Heart right ventricle (tissue), 16 donors: ENCODE data around the gene TYSND1. TPM values are rescaled to one million over a fixed set of nuclear protein-coding genes. Genes with fewer than 3 reads are reported as not detected.
"Not testable (repeated sequence)": the region's sequence is repeated elsewhere in the genome, so short reads cannot be mapped to it uniquely, and the experiment has no call there.

ENCODE experiments used
- ATAC-seq, 8 donors: fragments of 200-7000 bp; cut with Tn5 transposase; one replicate each; pipeline ENCODE4 v1.9.1; 2020; ENCODE audit warnings: mild to moderate bottlenecking in 8 of 8, moderate library complexity in 8 of 8, moderate number of reproducible peaks in 1 of 8
- DNase-seq, 2 donors: peaks; one replicate each; pipeline ENCODE4 v3.0.0-alpha.2; 2020
- H3K27ac ChIP-seq, 10 donors: fragments of 200-600 bp; sonication (generic) in 2 of 10; one replicate each; pipeline versions ENCODE4 v1.5.0 to v1.8.0; 2020 to 2022; ENCODE audit warnings: mild to moderate bottlenecking in 3 of 10
- H3K27me3 ChIP-seq, 7 donors: fragments of 200-600 bp; one replicate each; pipeline ENCODE4 v1.8.0; 2021 to 2022; ENCODE audit warnings: mild to moderate bottlenecking in 2 of 7
- H3K36me3 ChIP-seq, 9 donors: fragments of 200-600 bp; sonication (generic) in 1 of 9; one replicate each; pipeline versions ENCODE4 v1.5.0 to v1.8.0; 2020 to 2022; ENCODE audit warnings: mild to moderate bottlenecking in 2 of 9
- H3K4me1 ChIP-seq, 9 donors: fragments of 200-600 bp; sonication (generic) in 1 of 9; one replicate each; pipeline versions ENCODE4 v1.5.0 to v1.8.0; 2020 to 2022; ENCODE audit warnings: mild to moderate bottlenecking in 4 of 9
- H3K4me3 ChIP-seq, 10 donors: fragments of 200-600 bp; sonication (generic) in 2 of 10; one replicate each; pipeline versions ENCODE4 v1.5.0 to v1.8.0; 2020 to 2022; ENCODE audit warnings: mild to moderate bottlenecking in 7 of 10, moderate library complexity in 2 of 10
- H3K9me3 ChIP-seq, 11 donors: fragments of 200-600 bp in 10 of 11; sonication (generic) in 2 of 11; one replicate each; pipeline versions ENCODE4 v1.5.0 to v1.8.0; 2013 to 2022; ENCODE audit warnings: mild to moderate bottlenecking in 2 of 11, control low read depth in 1 of 11, moderate library complexity in 1 of 11
- CTCF ChIP-seq, 9 donors: fragments of 200-600 bp; sonication (generic) in 2 of 9; IDR thresholded peaks; one replicate each; pipeline versions ENCODE4 v1.5.0 to v1.8.0; 2021 to 2022; ENCODE audit warnings: antibody characterized with exemption in 9 of 9, mild to moderate bottlenecking in 5 of 9, moderate library complexity in 1 of 9
- whole genome bisulfite sequencing, 2 donors: extraction: QIAGEN DNeasy Blood & Tissue Kit; methylation state at CpG; one replicate each; pipeline ENCODE4 v1.1.7; 2013; ENCODE audit warnings: inconsistent platforms in 1 of 2; 5-methylcytosine and 5-hydroxymethylcytosine counted together
- intact Hi-C, 10 donors: fragments of 100-400 bp; cut with DNase I; formaldehyde crosslinking; loops; one replicate each; pipeline versions ENCODE4 v1.11.1 to v1.14.2; 2022
- polyA plus RNA-seq, 2 donors: library from polyadenylated mRNA; stranded (reverse); fragments of 200-250 nt; gene quantifications; one replicate each; pipeline ENCODE4 v1.2.3, GENCODE V29; 2013
- total RNA-seq, 10 donors: library from RNA; stranded (reverse); fragmentation: NEBNext Ultra II Directional in 3 of 10; extraction: Animal tissue kit (Norgen Biotek cat#: 25700) in 3 of 10; gene quantifications; one replicate each; pipeline versions ENCODE4 v1.2.1 to v1.2.4, GENCODE V29; 2021 to 2023
- donor health status: Arrhythmogenic right ventricular cardiomyopathy.
- donor health status: ischemic (EF 13 %, LVEDD 7.1; RV severe dilation, severe dysfunction).
- donor health status: healthy with polysubstance abuse.
- donor health status: DM: no; HTN: yes; CAD: no.
- donor health status: DM: no; HTN: no; CAD: no.
- donor health status: ischemic (EF 25% LVEDD 6.9; RV normal size, moderate dysfunction).
- donor health status: ischemic (EF 25% LVEDD 5.7; RV mildly dilated, moderate dysfunction).
- donor health status: healthy.
- donor health status: DM: yes; HTN: yes; CAD: no.
- donor health status: Ischemic cardiomyopathy.
- donor health status: ischemic (EF 35%, LVEDD 5.7; RV mildly dilated, moderate dysfunction).
- donor health status: nonischemic (EF 11% LVEDD 7.7; RV severe dilation, severe dysfunction).
- donor health status: DM: yes; HTN: yes; CAD: no.
- donor health status: PGD.
- donor health status: ischemic (EF 29% LVEDD 5.4; RV normal size, mild dysfunction).
- donor health status: nonischemic (EF 23%, LVEDD 6.1; RV moderate dilation, normal function).

TYSND1 gene
- total and polyA plus RNA-seq, 12 donors = 2.6 to 6.5 (median 4.6) TPM

DNA sequence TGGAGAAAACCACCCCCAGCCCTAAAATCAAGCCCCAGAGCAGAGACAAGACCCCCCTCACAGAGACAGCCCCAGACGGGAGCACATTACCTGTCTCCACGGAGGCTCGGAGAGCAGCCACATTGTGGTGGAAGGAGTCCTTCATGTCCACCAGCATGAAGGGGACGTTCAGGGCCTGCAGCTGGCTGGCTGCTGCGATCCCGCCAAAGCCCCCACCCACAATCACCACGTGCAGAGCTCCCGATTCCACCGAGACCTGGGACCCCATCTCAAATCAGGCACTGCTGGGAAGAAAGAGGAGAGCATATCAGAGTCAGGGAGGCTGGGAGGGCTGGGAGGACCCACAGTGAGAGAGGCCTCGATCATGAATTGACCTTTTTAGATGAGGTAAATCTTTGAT lies 22.7 kb downstream of the TYSND1 start:
- no peak overlapping the region for H3K4me3 ChIP-seq
- peaks cover 0 to 60% (median 13%) of the 10 kb centered on the region in 9 donors for H3K36me3 ChIP-seq
- H3K27ac ChIP-seq = no peak overlapping the region
- TF ChIP-seq CTCF (IDR thresholded peaks at IDR 0.05) = no peak
- intact Hi-C loops = no loop called here
- WGBS, 2 donors = 91 to 93% methylated on average over 10 of the region's 10 CpGs
- DNase-seq (no peak), ATAC-seq (no peak)
- H3K27me3 ChIP-seq = no peaks in the 10 kb centered on the region
- H3K9me3 ChIP-seq = no peaks in the 10 kb centered on the region
- peaks cover 0 to 5% (median 0%) of the 10 kb centered on the region in 9 donors for H3K4me1 ChIP-seq

DNA sequence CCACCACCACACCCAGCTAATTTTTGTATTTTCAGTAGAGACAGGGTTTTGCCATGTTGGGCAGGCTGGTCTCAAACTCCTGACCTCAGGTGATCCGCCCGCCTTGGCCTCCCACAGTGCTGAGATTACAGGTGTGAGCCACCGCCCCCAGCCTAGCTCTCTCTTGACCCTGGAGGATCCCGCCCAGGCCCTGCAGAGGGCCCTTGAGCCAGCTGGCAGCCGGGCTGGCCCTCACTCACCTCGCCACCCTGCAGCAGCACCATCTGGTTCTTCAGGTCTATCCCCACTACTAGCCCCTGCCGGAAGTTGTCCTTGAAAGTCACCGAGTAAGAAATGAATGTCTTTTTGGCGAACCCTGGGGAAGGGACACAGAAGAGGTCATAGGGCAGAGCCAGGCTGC lies 23.3 kb downstream of the TYSND1 start:
- not testable (repeated sequence) for ATAC-seq
- 95 to 96% methylated on average over 9 of the region's 9 CpGs for WGBS, 2 donors

GRCh38 chr10:70122742-70123141 lies 23.8 kb downstream of the TYSND1 start:
- intact Hi-C loops = no loop called here
- no peak overlapping the region for H3K4me3 ChIP-seq
- DNase-seq (no peak), ATAC-seq (no peak)
- no peak for TF ChIP-seq CTCF (IDR thresholded peaks at IDR 0.05)
- H3K36me3 ChIP-seq = peaks cover 0 to 59% (median 14%) of the 10 kb centered on the region in 9 donors
- WGBS, 2 donors = 94 to 95% methylated on average over 5 of the region's 5 CpGs
- H3K27ac ChIP-seq = no peak overlapping the region
- peaks cover 0 to 5% (median 0%) of the 10 kb centered on the region in 9 donors for H3K4me1 ChIP-seq
- H3K9me3 ChIP-seq = no peaks in the 10 kb centered on the region
- H3K27me3 ChIP-seq = no peaks in the 10 kb centered on the region

More for the DNA sequence above, 23.3 kb downstream of the TYSND1 start:
- H3K4me1 ChIP-seq, DNase-seq, H3K27ac ChIP-seq, H3K27me3 ChIP-seq, H3K9me3 ChIP-seq, intact Hi-C loops, H3K4me3 ChIP-seq: not testable (repeated sequence)
- H3K36me3 ChIP-seq = peaks cover 0 to 59% (median 14%) of the 10 kb centered on the region in 9 donors

DNA sequence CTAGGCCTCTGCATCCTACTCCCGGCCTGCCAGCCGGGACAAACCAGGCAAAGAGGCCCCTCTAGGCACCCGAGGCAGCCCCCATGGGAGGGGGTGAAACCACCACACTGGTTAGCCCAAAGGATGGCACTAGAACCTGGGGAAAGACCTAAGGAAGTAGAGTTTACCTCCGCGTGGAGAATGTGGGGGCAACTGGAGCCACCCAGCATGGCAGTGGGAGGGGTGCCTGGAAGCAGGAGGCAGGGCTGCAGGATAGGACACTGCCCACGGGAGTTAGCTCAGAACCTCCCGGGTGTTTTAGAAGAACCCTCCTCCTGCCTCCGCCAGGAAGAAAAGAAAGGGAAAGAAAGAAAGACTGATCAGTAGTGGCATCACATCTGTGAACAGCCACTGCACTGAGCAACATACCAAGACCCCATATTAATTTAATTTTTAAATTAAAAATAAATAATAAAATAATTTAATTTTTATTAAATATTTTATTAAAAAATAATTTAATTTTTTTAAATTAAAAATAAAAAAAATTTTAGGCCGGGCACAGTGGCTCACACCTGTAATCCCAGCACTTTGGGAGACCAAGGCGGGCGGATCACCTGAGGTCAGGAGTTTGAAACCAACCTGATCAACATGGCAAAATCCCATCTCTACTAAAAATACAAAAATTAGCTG lies 25.1 kb downstream of the TYSND1 start:
- DNase-seq (no peak), ATAC-seq (no peak)
- H3K9me3 ChIP-seq = no peaks in the 10 kb centered on the region
- no peak for TF ChIP-seq CTCF (IDR thresholded peaks at IDR 0.05)
- peaks cover 0 to 5% (median 0%) of the 10 kb centered on the region in 9 donors for H3K4me1 ChIP-seq
- no peak overlapping the region for H3K4me3 ChIP-seq
- H3K27me3 ChIP-seq = no peaks in the 10 kb centered on the region
- intact Hi-C loops = no loop called here
- WGBS, 2 donors = 92 to 96% methylated on average over 11 of the region's 11 CpGs
- H3K27ac ChIP-seq = no peak overlapping the region
- peaks cover 0 to 70% (median 14%) of the 10 kb centered on the region in 9 donors for H3K36me3 ChIP-seq

GRCh38 chr10:70120417-70120816 lies 26.1 kb downstream of the TYSND1 start:
- Histone ChIP-seq H3K27ac (no peak overlapping the region), H3K4me3 (no peak overlapping the region), H3K9me3 (no peaks in the 10 kb centered on the region), H3K4me1 (peaks cover 0 to 15% (median 0%) of the 10 kb centered on the region in 9 donors), H3K36me3 (peaks cover 0 to 77% (median 14%) of the 10 kb centered on the region in 9 donors), H3K27me3 (no peaks in the 10 kb centered on the region)
- ATAC-seq = no peak
- intact Hi-C loops = no loop called here
- no peak for DNase-seq
- no peak for TF ChIP-seq CTCF (IDR thresholded peaks at IDR 0.05)
- WGBS, 2 donors = 87 to 93% methylated on average over 6 of the region's 6 CpGs
